GM19397 (cell line): ENCODE data around the gene TRAF2.
"Not testable (repeated sequence)": the region's sequence is repeated elsewhere in the genome, so short reads cannot be mapped to it uniquely, and the experiment has no call there.

Experiments
- ATAC-seq: cut with Tn5 transposase; IDR thresholded peaks from one replicate; pipeline ENCODE4 v1.9.1; 2021; ENCODE audit warnings: mild to moderate bottlenecking, moderate library complexity; ENCODE audit not compliant: unreplicated experiment

The TRAF2 gene

GRCh38 chr9:136857581-136858412 lies 28.5 kb upstream of the TRAF2 start:
- no peak for ATAC-seq

GRCh38 chr9:136858452-136858843 lies 27.9 kb upstream of the TRAF2 start:
- no peak for ATAC-seq

GRCh38 chr9:136858844-136859757 lies 27.2 kb upstream of the TRAF2 start:
- ATAC-seq: no peak

GRCh38 chr9:136860529-136860928 lies 25.8 kb upstream of the TRAF2 start:
- no peak for ATAC-seq

- no peak for ATAC-seq
Measured at GRCh38 chr9:136860933-136861873, 25.1 kb upstream of the TRAF2 start.

GRCh38 chr9:136861874-136862457 lies 24.4 kb upstream of the TRAF2 start:
- ATAC-seq: no peak

- no peak for ATAC-seq
Measured at GRCh38 chr9:136862849-136863622, 23.3 kb upstream of the TRAF2 start.

GRCh38 chr9:136863623-136864273 lies 22.6 kb upstream of the TRAF2 start:
- ATAC-seq: no peak

GRCh38 chr9:136865041-136865767 lies 21.1 kb upstream of the TRAF2 start:
- no peak for ATAC-seq

- ATAC-seq: no peak
Measured at GRCh38 chr9:136865768-136866103, 20.6 kb upstream of the TRAF2 start.

- ATAC-seq: not testable (repeated sequence)
Measured at GRCh38 chr9:136866898-136867421, 19.4 kb upstream of the TRAF2 start.

- no peak for ATAC-seq
Measured at GRCh38 chr9:136867480-136867879, 18.8 kb upstream of the TRAF2 start.

- ATAC-seq: no peak
Measured at GRCh38 chr9:136867917-136868316, 18.4 kb upstream of the TRAF2 start.

GRCh38 chr9:136868644-136869043 lies 17.7 kb upstream of the TRAF2 start:
- ATAC-seq: no peak

GRCh38 chr9:136869611-136870010 lies 16.7 kb upstream of the TRAF2 start:
- ATAC-seq: not testable (repeated sequence)

- ATAC-seq: no peak
Measured at GRCh38 chr9:136875155-136875554, 11.2 kb upstream of the TRAF2 start.

- no peak for ATAC-seq
Measured at GRCh38 chr9:136876476-136876875, 9.8 kb upstream of the TRAF2 start.

GRCh38 chr9:136880651-136881050 lies 5.7 kb upstream of the TRAF2 start:
- no peak for ATAC-seq
